Vagina (tissue), 2 donors: ENCODE results near the gene ATPAF2.

Experiments
- POLR2A ChIP-seq, 2 donors: fragments of 450-650 bp; IDR thresholded peaks; one replicate each; pipeline ENCODE4 v1.6.1; 2017; ENCODE audit warnings: antibody characterized with exemption in 2 of 2, mild to moderate bottlenecking in 2 of 2, moderate library complexity in 2 of 2
- TF ChIP-seq, protein P1 (sequence below), 3 experiments: fragments of 450-650 bp in 2 of 3; fragments of 200-600 bp in 1 of 3; sonication (generic) in 1 of 3; IDR thresholded peaks; one replicate each; pipeline ENCODE4 v1.5.1; 2017 to 2019; ENCODE audit warnings: antibody characterized with exemption in 3 of 3, mild to moderate bottlenecking in 2 of 3, moderate library complexity in 2 of 3

DNA sequence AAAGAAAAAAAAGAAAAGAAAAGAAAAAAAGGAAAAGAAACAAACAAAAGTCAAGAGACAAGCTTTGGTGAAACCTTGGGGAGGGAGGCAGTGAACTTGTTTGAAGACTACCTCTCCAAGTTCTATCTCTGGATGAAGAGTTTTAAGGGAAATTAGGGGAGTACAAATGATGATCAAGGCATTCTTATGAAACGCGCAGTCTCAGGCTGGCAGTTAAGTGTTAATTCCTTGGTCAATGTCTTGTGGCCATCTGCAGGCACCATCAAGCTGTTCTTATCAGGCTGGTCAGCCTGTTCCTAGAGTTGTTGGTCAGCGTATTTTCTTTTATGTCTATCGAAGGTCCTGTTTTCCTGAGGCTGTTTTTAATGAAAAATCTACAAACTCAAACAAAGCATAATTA lies 40.6 kb upstream of the ATPAF2 start:
- TF ChIP-seq POLR2A (IDR thresholded peaks at IDR 0.05), result no peak
- TF ChIP-seq, protein P1, sequence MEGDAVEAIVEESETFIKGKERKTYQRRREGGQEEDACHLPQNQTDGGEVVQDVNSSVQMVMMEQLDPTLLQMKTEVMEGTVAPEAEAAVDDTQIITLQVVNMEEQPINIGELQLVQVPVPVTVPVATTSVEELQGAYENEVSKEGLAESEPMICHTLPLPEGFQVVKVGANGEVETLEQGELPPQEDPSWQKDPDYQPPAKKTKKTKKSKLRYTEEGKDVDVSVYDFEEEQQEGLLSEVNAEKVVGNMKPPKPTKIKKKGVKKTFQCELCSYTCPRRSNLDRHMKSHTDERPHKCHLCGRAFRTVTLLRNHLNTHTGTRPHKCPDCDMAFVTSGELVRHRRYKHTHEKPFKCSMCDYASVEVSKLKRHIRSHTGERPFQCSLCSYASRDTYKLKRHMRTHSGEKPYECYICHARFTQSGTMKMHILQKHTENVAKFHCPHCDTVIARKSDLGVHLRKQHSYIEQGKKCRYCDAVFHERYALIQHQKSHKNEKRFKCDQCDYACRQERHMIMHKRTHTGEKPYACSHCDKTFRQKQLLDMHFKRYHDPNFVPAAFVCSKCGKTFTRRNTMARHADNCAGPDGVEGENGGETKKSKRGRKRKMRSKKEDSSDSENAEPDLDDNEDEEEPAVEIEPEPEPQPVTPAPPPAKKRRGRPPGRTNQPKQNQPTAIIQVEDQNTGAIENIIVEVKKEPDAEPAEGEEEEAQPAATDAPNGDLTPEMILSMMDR (IDR thresholded peaks at IDR 0.05), result no peak
